Prostate gland (tissue), 2 donors: ENCODE results near the gene SYTL1. TPM values are rescaled to one million over a fixed set of nuclear protein-coding genes. Genes with fewer than 3 reads are reported as not detected.

ENCODE experiments used
- DNase-seq: peaks from one replicate; pipeline ENCODE4 v3.0.0-alpha.2; 2019; ENCODE audit warnings: low spot score
- H3K27ac ChIP-seq, 2 donors: fragments of 200-600 bp; sonication (generic); 2 replicates each; pipeline ENCODE4 v1.5.1; 2017 to 2019
- H3K27me3 ChIP-seq: fragments of 200-600 bp; sonication (generic); replicated peaks from 2 replicates; pipeline ENCODE4 v1.5.1; 2019; ENCODE audit not compliant: insufficient read depth
- H3K36me3 ChIP-seq, 2 donors: fragments of 200-600 bp; sonication (generic); 1 replicate in 1 of 2; 2 replicates in 1 of 2; pipeline versions ENCODE4 v1.5.1 to v1.8.1; 2017 to 2019
- H3K4me1 ChIP-seq: fragments of 200-600 bp; sonication (generic); replicated peaks from 2 replicates; pipeline ENCODE4 v1.5.1; 2019
- H3K4me3 ChIP-seq, 2 donors: fragments of 200-600 bp; sonication (generic); 2 replicates each; pipeline ENCODE4 v1.5.1; 2017 to 2019
- H3K9me3 ChIP-seq: fragments of 200-600 bp; sonication (generic); 2 replicates; pipeline ENCODE4 v1.5.1; 2017
- POLR2A ChIP-seq: fragments of 450-650 bp; IDR thresholded peaks from one replicate; pipeline ENCODE4 v1.6.1; 2016; ENCODE audit warnings: antibody characterized with exemption, mild to moderate bottlenecking
- POLR2AphosphoS5 ChIP-seq: sonication (generic); formaldehyde crosslinking; IDR thresholded peaks from one replicate; pipeline ENCODE4 v1.6.1; 2017; ENCODE audit warnings: antibody characterized with exemption
- WGBS: methylation state at CpG from one replicate; pipeline ENCODE4 v1.1.5; 2018; 5-methylcytosine and 5-hydroxymethylcytosine counted together
- intact Hi-C: fragments of 100-400 bp; cut with DNase I; formaldehyde crosslinking; loops from one replicate; pipeline ENCODE4 v1.14.2; 2022
- total RNA-seq, 2 donors: library from RNA; depleted of rRNA; stranded (reverse); fragments of >200 nt; gene quantifications; one replicate each; pipeline ENCODE4 v1.1.0, GENCODE V29; 2016
- TF ChIP-seq, protein P1 (sequence below), 4 experiments: fragments of 200-600 bp in 2 of 4; fragments of 450-650 bp in 2 of 4; sonication (generic) in 2 of 4; IDR thresholded peaks; 1 replicate in 3 of 4; 2 replicates in 1 of 4; pipeline ENCODE4 v1.5.1; 2016 to 2019; ENCODE audit warnings: antibody characterized with exemption in 4 of 4, mild to moderate bottlenecking in 2 of 4, moderate library complexity in 2 of 4

Gene SYTL1
- total RNA-seq, 2 donors from 2014 or later = 94.7 to 217 TPM

DNA sequence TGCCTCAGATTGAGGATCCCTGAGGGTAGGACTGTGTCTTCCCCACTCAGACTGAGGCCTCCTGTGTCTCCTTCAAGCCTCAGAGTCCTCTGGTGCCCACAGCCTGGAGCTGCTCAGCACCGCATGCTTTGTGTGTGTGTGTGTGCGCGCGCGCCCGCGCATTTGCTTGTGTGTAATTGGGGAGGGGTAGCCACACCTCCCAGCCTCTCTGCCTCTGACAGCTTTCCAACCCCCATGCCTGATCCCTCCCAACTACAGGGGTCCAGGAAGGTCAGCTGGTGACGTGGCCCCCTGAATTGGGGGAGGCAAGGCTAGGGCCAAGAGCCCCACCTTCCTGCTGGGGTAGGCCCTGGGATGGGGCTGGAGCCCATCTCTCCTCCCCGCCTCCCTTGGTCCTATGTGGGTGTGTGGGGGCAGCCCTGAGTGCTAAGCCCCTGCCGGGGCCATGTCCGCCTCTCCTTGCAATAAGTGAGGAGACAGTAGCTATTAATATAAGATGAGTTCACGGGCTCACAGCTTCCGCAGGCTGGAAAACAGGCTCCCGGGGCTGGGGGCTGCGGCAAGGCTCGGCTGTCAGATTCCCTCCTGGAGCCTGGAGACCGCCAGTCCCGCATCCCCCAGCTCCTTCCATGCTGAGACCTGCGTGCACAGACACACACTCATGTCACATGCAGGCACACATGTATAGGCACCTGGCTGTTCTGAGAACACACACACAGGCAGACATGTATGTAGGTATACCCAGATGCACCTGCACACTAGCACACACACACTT is 57.6 kb downstream of the SYTL1 start:
- Histone ChIP-seq H3K4me3 (no peak overlapping the region), H3K27ac (no peak overlapping the region), H3K9me3 (no peaks in the 10 kb centered on the region), H3K36me3 (no peaks in the 10 kb centered on the region), H3K4me1 (peaks cover 26% of the 10 kb centered on the region), H3K27me3 (no peaks in the 10 kb centered on the region)
- TF ChIP-seq POLR2A = no peak
- TF ChIP-seq POLR2AphosphoS5 = no peak
- TF ChIP-seq, protein P1, sequence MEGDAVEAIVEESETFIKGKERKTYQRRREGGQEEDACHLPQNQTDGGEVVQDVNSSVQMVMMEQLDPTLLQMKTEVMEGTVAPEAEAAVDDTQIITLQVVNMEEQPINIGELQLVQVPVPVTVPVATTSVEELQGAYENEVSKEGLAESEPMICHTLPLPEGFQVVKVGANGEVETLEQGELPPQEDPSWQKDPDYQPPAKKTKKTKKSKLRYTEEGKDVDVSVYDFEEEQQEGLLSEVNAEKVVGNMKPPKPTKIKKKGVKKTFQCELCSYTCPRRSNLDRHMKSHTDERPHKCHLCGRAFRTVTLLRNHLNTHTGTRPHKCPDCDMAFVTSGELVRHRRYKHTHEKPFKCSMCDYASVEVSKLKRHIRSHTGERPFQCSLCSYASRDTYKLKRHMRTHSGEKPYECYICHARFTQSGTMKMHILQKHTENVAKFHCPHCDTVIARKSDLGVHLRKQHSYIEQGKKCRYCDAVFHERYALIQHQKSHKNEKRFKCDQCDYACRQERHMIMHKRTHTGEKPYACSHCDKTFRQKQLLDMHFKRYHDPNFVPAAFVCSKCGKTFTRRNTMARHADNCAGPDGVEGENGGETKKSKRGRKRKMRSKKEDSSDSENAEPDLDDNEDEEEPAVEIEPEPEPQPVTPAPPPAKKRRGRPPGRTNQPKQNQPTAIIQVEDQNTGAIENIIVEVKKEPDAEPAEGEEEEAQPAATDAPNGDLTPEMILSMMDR (IDR thresholded peaks at IDR 0.05) = no peak
- WGBS = 48% methylated on average over 19 of the region's 19 CpGs
- DNase-seq = no peak
- intact Hi-C loops = loop anchor here (2.0 to 10.0 kb wide), 3 partner anchors 158 to 355 kb away; partner anchors contain the start of gene AHDC1

DNA sequence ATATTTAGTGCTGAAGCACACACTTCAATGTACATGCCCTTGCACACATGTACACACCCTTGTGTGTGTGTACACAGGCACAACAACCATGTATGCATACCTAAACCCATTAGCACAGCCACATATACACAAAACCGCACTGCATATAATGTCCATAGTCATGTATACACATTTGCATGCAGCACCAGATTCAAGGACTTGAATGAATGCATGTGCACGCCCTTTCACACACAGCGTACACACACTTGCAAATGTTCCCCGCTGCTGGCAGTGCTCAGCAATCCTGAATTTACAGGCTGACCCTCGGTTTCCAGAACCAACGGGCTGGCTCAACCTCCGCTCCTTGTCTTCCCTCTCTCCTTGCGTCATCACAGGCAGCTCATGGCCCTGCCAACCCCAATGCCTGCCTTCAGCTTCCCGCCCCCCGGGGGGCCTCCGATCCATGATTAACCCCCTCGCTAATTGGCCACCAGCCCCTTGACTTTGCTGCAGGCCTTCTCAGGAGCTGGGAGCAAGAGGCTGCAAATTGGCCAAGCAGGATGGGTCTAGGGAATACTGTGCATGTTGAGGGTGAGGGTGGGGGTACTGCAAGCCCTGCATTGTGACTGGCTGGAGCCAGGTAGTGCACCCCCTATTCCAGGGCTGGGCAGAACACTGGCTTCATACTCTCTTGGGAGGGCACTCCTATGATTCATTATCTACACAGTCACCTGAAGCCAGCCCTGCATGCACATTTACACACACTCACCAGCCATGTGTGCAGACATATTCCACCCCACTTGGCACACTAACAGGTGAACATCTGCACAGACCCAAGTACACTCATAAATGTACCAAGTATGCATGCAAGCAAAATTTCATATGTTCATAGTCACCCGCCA is 58.5 kb downstream of the SYTL1 start:
- intact Hi-C loops = loop anchor here (2.0 to 5.0 kb wide), 2 partner anchors 157 to 204 kb away; partner anchors contain the start of gene AHDC1
- DNase-seq = no peak
- no peaks in the 10 kb centered on the region for H3K27me3 ChIP-seq
- H3K36me3 ChIP-seq = no peaks in the 10 kb centered on the region
- TF ChIP-seq POLR2AphosphoS5 (no peak), POLR2A (no peak)
- TF ChIP-seq, protein P1 (IDR thresholded peaks at IDR 0.05) = no peak
- H3K4me3 ChIP-seq = no peak overlapping the region
- WGBS = 38% methylated on average over 13 of the region's 13 CpGs
- peaks cover 32% of the 10 kb centered on the region for H3K4me1 ChIP-seq
- no peaks in the 10 kb centered on the region for H3K9me3 ChIP-seq
- no peak overlapping the region for H3K27ac ChIP-seq

DNA sequence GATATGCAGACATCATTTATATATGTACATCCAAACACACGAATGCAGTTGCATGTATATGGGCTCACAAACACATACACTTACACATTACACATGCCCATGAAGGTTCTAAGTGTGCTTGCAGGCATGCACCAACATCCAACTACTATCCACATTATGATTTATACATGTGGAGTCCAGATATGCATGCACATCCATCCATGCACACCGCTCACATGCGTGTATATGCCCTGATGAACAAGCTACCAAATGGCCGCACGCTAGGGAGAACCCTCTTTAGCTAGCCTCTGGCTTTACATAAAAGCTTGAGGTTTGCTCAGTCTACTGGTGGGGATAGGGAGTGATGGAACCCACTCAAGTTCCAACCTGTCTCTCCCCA is 59.1 kb downstream of the SYTL1 start:
- no peaks in the 10 kb centered on the region for H3K9me3 ChIP-seq
- no peaks in the 10 kb centered on the region for H3K27me3 ChIP-seq
- H3K4me3 ChIP-seq = no peak overlapping the region
- H3K36me3 ChIP-seq = no peaks in the 10 kb centered on the region
- DNase-seq = no peak
- H3K4me1 ChIP-seq = peaks cover 33% of the 10 kb centered on the region
- 87% methylated on average over 5 of the region's 5 CpGs for WGBS
- TF ChIP-seq POLR2A (no peak), POLR2AphosphoS5 (no peak)
- TF ChIP-seq, protein P1 (IDR thresholded peaks at IDR 0.05) = no peak
- no peak overlapping the region for H3K27ac ChIP-seq
- intact Hi-C loops = loop anchor here (2.0 to 5.0 kb wide), 2 partner anchors 156 to 204 kb away; partner anchors contain the start of gene AHDC1

DNA sequence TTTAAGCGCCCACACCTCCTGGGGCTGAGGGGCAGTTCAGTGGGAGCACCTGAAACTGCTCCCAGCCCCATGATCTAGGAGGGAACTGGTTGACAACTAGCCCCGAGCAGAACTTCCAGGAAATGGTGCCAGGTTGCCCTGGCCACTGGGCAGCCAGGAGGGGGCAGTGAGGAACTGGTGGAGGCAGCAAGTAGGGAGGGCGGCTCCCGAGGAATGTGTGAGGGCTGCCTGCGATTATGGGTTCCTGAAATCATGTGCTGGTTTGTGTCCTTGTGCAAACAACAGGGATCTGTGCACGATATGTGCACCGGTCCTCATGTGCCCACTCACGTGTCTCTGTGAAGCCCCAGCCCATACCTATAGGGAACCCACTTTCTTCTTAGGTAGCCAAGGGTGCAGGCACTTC is 60.5 kb downstream of the SYTL1 start:
- intact Hi-C loops = loop anchor here (5.0 kb wide), 1 partner anchor 155 kb away; no protein-coding TSS in a partner anchor
- H3K9me3 ChIP-seq = no peaks in the 10 kb centered on the region
- TF ChIP-seq POLR2A = no peak
- peak; percentile 78 for TF ChIP-seq POLR2AphosphoS5
- TF ChIP-seq, protein P1 (IDR thresholded peaks at IDR 0.05) = peak in 3 of 4 experiments; percentile 73 to 89 (median 82)
- H3K36me3 ChIP-seq = no peaks in the 10 kb centered on the region
- H3K27ac ChIP-seq = peak overlapping the region; percentile 70 to 77
- H3K27me3 ChIP-seq = no peaks in the 10 kb centered on the region
- H3K4me3 ChIP-seq = no peak overlapping the region
- peak; percentile 83 for DNase-seq
- WGBS = 16% methylated on average over 8 of the region's 8 CpGs
- H3K4me1 ChIP-seq = peaks cover 39% of the 10 kb centered on the region
